ENCODE results near the gene DYNC1I2. TPM values are rescaled to one million over a fixed set of nuclear protein-coding genes. Genes with fewer than 3 reads are reported as not detected.

The DYNC1I2 gene
- total RNA-seq, 1 experiment from 2014 or later = 72.8 TPM

- intact Hi-C loops (cut with micrococcal nuclease; ENCODE audit: unreplicated experiment) = no loop called here
- peak overlapping the region; percentile 98 for H3K4me3 ChIP-seq (ENCODE audit: low read depth in 2 of 2, low read length in 2 of 2)
- CTCF ChIA-PET = no interaction called here
Observed at GRCh38 chr2:171688129-171688465, 828 bp downstream of the DYNC1I2 start.

GRCh38 chr2:171692331-171692730, 5.1 kb downstream of the DYNC1I2 start:
- POLR2A ChIA-PET = no interaction called here
- no peak overlapping the region for H3K27ac ChIP-seq (ENCODE audit: low read length)

More at GRCh38 chr2:171688129-171688465, 828 bp downstream of the DYNC1I2 start:
- ATAC-seq = peak; percentile 11
- Histone ChIP-seq H3K9me3 (ENCODE audit: control insufficient read depth, insufficient read depth, low read depth, low read length) (no peaks in the 10 kb centered on the region), H3K4me1 (ENCODE audit: control insufficient read depth, insufficient read depth, low read length) (peaks cover 4% of the 10 kb centered on the region; the same call in 1 of the 2 replicates), H3K27me3 (ENCODE audit: control insufficient read depth, insufficient read depth, low read length) (peaks cover 3% of the 10 kb centered on the region; the same call in 1 of the 2 replicates), H3K27ac (ENCODE audit: low read length) (peak overlapping the region; percentile 97), H3K36me3 (ENCODE audit: control insufficient read depth, insufficient read depth, low read length) (peaks cover 15% of the 10 kb centered on the region)
- in situ Hi-C loops (cut with HindIII; ENCODE audit: low pct_unique_long_range_greater_than_20kb, low sequenced_read_pairs) = no loop called here
- no TSS peak for BruUV-seq (replicated peaks)
- no peak for DNase-seq (ENCODE audit: low read depth, low spot score)
- POLR2A ChIA-PET = no interaction called here
- no peak for TF ChIP-seq POLR2AphosphoS5 (IDR thresholded peaks at IDR 0.05; ENCODE audit: low read depth, low read length)
- TF ChIP-seq TCF7L2 (IDR thresholded peaks at IDR 0.05; ENCODE audit: low read depth, low read length) = no peak
- TF ChIP-seq, protein P1, sequence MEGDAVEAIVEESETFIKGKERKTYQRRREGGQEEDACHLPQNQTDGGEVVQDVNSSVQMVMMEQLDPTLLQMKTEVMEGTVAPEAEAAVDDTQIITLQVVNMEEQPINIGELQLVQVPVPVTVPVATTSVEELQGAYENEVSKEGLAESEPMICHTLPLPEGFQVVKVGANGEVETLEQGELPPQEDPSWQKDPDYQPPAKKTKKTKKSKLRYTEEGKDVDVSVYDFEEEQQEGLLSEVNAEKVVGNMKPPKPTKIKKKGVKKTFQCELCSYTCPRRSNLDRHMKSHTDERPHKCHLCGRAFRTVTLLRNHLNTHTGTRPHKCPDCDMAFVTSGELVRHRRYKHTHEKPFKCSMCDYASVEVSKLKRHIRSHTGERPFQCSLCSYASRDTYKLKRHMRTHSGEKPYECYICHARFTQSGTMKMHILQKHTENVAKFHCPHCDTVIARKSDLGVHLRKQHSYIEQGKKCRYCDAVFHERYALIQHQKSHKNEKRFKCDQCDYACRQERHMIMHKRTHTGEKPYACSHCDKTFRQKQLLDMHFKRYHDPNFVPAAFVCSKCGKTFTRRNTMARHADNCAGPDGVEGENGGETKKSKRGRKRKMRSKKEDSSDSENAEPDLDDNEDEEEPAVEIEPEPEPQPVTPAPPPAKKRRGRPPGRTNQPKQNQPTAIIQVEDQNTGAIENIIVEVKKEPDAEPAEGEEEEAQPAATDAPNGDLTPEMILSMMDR (IDR thresholded peaks at IDR 0.05) = no peak
- no peak for TF ChIP-seq SIN3A (IDR thresholded peaks at IDR 0.05; ENCODE audit: borderline replicate concordance, insufficient read depth, low read depth, low read length)
- TF ChIP-seq, protein P2, sequence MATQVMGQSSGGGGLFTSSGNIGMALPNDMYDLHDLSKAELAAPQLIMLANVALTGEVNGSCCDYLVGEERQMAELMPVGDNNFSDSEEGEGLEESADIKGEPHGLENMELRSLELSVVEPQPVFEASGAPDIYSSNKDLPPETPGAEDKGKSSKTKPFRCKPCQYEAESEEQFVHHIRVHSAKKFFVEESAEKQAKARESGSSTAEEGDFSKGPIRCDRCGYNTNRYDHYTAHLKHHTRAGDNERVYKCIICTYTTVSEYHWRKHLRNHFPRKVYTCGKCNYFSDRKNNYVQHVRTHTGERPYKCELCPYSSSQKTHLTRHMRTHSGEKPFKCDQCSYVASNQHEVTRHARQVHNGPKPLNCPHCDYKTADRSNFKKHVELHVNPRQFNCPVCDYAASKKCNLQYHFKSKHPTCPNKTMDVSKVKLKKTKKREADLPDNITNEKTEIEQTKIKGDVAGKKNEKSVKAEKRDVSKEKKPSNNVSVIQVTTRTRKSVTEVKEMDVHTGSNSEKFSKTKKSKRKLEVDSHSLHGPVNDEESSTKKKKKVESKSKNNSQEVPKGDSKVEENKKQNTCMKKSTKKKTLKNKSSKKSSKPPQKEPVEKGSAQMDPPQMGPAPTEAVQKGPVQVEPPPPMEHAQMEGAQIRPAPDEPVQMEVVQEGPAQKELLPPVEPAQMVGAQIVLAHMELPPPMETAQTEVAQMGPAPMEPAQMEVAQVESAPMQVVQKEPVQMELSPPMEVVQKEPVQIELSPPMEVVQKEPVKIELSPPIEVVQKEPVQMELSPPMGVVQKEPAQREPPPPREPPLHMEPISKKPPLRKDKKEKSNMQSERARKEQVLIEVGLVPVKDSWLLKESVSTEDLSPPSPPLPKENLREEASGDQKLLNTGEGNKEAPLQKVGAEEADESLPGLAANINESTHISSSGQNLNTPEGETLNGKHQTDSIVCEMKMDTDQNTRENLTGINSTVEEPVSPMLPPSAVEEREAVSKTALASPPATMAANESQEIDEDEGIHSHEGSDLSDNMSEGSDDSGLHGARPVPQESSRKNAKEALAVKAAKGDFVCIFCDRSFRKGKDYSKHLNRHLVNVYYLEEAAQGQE (IDR thresholded peaks at IDR 0.05; ENCODE audit: insufficient read depth in 1 of 2, low read depth in 2 of 2, low read length in 1 of 2) = no peak

More at GRCh38 chr2:171692331-171692730, 5.1 kb downstream of the DYNC1I2 start:
- Histone ChIP-seq H3K27me3 (ENCODE audit: control insufficient read depth, insufficient read depth, low read length) (no peaks in the 10 kb centered on the region), H3K4me3 (ENCODE audit: low read depth in 2 of 2, low read length in 2 of 2) (no peak overlapping the region), H3K9me3 (ENCODE audit: control insufficient read depth, insufficient read depth, low read depth, low read length) (no peaks in the 10 kb centered on the region), H3K36me3 (ENCODE audit: control insufficient read depth, insufficient read depth, low read length) (peaks cover 26% of the 10 kb centered on the region), H3K4me1 (ENCODE audit: control insufficient read depth, insufficient read depth, low read length) (peaks cover 4% of the 10 kb centered on the region; the same call in 1 of the 2 replicates)
- intact Hi-C loops (cut with micrococcal nuclease; ENCODE audit: unreplicated experiment) = no loop called here
- DNase-seq (ENCODE audit: low read depth, low spot score) = no peak
- in situ Hi-C loops (cut with HindIII; ENCODE audit: low pct_unique_long_range_greater_than_20kb, low sequenced_read_pairs) = no loop called here
- ATAC-seq = no peak
- no TSS peak for BruUV-seq (replicated peaks)
- TF ChIP-seq POLR2AphosphoS5 (IDR thresholded peaks at IDR 0.05; ENCODE audit: low read depth, low read length) (no peak), SIN3A (IDR thresholded peaks at IDR 0.05; ENCODE audit: borderline replicate concordance, insufficient read depth, low read depth, low read length) (no peak), TCF7L2 (IDR thresholded peaks at IDR 0.05; ENCODE audit: low read depth, low read length) (no peak)
- TF ChIP-seq, protein P2 (IDR thresholded peaks at IDR 0.05; ENCODE audit: insufficient read depth in 1 of 2, low read depth in 2 of 2, low read length in 1 of 2) = no peak
- TF ChIP-seq, protein P1 (IDR thresholded peaks at IDR 0.05) = no peak
- CTCF ChIA-PET = interaction anchor here (0.7 to 1.1 kb wide), 2 partner anchors 12 to 748 kb away, joined by 3 to 4 read pairs; no protein-coding TSS in a partner anchor

Data from Panc1 (cell line).